Activated CD8-positive, alpha-beta T cell treated with anti-CD3 and anti-CD28 coated beads, Interleukin-2, amount 10 ng/mL, durations not matched to agents 7 days and 5 days (primary cell): Measurements from ENCODE around the gene C16orf90. TPM values are rescaled to one million over a fixed set of nuclear protein-coding genes. Genes with fewer than 3 reads are reported as not detected.
"Not testable (repeated sequence)": the region's sequence is repeated elsewhere in the genome, so short reads cannot be mapped to it uniquely, and the experiment has no call there.

Experiments used
- ATAC-seq: fragments of 150-1000 bp; cut with Tn5 transposase; one replicate; pipeline ENCODE4 v1.10.0; 2021; ENCODE audit warnings: moderate library complexity
- CTCF ChIA-PET: fragments of 350-600 bp; sonication (Branson Sonifier 250); formaldehyde crosslinking; loops from one replicate; lab custom pipeline; 2021; ENCODE audit warnings: antibody characterized with exemption; lab: Charles Lee
- POLR2A ChIA-PET: fragments of 350-600 bp; sonication (Branson Sonifier 250); formaldehyde crosslinking; loops from one replicate; lab custom pipeline; 2021; ENCODE audit warnings: antibody characterized with exemption; lab: Charles Lee
- DNase-seq: peaks from one replicate; pipeline ENCODE4 v3.0.0-alpha.2; 2020
- H3K27ac Mint-ChIP-seq: one replicate; pipeline ENCODE4 v1.8.0; 2021; ENCODE audit warnings: mild to moderate bottlenecking, mixed read lengths
- H3K27me3 Mint-ChIP-seq: one replicate; pipeline ENCODE4 v1.8.0; 2021; ENCODE audit warnings: low read depth, mixed read lengths
- H3K36me3 Mint-ChIP-seq: one replicate; pipeline ENCODE4 v1.8.0; 2021; ENCODE audit warnings: low read depth, mixed read lengths
- H3K4me1 Mint-ChIP-seq: one replicate; pipeline ENCODE4 v1.8.0; 2021; ENCODE audit warnings: low read depth, mixed read lengths
- H3K4me3 Mint-ChIP-seq: one replicate; pipeline ENCODE4 v1.8.0; 2021; ENCODE audit warnings: mild to moderate bottlenecking, mixed read lengths
- H3K9me3 Mint-ChIP-seq: one replicate; pipeline ENCODE4 v1.8.0; 2022; ENCODE audit warnings: mixed read lengths; ENCODE audit not compliant: insufficient read depth
- total RNA-seq, 2 experiments: library from RNA; stranded (reverse); gene quantifications; one replicate each; pipeline ENCODE4 v1.2.3, GENCODE V29; 2021

Gene C16orf90
- total RNA-seq, 2 experiments from 2014 or later, result not detected

DNA sequence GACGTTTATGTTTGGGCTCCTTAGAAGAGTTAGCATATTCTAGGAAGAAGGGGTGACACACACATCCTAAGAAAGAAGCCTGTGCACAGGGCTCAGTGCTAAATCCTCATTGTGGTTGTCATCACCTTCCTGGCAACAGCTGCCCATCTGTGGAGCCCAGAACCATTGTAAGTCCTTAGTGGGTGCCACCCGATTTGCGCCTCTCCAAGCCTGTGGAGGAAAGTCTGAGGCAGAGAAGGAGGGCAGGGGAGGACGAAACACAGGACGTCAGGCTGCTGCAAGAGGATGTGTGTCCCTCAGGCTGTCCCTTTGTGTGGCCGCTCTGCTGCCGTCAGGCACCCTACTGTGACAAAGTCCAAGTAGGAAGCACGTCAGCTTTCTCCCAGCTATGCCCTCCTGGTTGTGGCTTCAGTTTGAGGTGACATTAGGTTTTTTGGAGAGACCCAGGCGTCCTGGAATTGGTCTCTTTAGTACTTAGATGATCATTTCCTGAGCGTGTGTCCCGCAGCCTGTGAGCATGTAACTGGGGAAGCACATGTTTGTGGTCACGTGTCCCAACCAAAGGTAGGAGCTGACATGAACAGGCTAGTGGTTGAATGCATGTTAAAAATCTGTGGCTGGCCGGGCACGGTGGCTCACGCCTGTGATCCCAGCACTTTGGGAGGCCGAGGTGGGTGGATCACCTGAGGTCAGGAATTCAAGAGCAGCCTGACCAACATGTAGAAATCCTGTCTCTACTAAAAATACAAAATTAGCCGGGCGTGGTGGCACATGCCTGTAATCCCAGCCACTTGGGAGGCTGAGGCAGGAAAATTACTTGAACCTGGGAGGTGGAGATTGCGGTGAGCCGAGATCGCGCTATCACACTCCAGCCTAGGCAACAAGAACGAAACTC is 16.2 kb upstream of the C16orf90 start:
- Mint-ChIP-seq H3K27ac (peak overlapping the region; percentile 53), H3K4me3 (no peak overlapping the region), H3K27me3 (no peaks in the 10 kb centered on the region), H3K36me3 (peaks cover 60% of the 10 kb centered on the region), H3K9me3 (no peaks in the 10 kb centered on the region), H3K4me1 (peaks cover 43% of the 10 kb centered on the region)
- DNase-seq (no peak), ATAC-seq (no peak)
- CTCF ChIA-PET, result interaction anchor here (0.9 to 2.0 kb wide), 2 partner anchors 15 to 142 kb away, joined by 3 to 5 read pairs; no protein-coding TSS in a partner anchor
- POLR2A ChIA-PET, result no interaction called here

GRCh38 chr16:3510416-3510815 is 15.1 kb upstream of the C16orf90 start:
- ChIA-PET CTCF (interaction anchor here (0.9 to 1.3 kb wide), 2 partner anchors 9 to 143 kb away, joined by 3 to 6 read pairs; no protein-coding TSS in a partner anchor), POLR2A (interaction anchor here (1.1 kb wide), 1 partner anchor 9 kb away, joined by 4 read pairs; the partner anchor contains the start of gene CLUAP1)
- H3K27me3 Mint-ChIP-seq, result no peaks in the 10 kb centered on the region
- DNase-seq, result no peak
- no peak for ATAC-seq
- H3K9me3 Mint-ChIP-seq, result no peaks in the 10 kb centered on the region
- peak overlapping the region; percentile 53 for H3K27ac Mint-ChIP-seq
- peaks cover 65% of the 10 kb centered on the region for H3K36me3 Mint-ChIP-seq
- no peak overlapping the region for H3K4me3 Mint-ChIP-seq
- H3K4me1 Mint-ChIP-seq, result peaks cover 51% of the 10 kb centered on the region

DNA sequence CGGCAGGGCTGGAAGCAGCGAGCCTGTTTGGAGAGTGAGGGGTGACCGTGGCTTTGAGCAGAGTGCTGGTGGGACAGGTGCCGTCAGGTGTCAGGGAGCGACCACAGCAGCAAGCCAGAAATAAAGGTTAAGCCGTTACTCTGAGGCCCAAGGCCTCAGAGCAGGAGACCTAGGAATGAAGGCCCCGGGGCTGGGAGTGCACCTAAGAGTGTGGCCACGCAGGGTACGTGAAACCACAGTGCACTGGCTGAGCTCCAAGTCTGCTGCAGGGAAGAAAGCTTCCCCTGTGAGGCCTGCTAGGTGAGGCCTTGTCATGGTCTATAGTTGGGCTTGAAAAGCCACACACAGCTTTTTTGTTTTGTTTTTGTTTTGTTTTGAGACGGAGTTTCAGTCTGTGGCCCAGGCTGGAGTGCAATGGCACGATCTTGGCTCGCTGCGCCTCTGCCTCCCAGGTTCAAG is 14.2 kb upstream of the C16orf90 start:
- DNase-seq, result peak; percentile 83
- Mint-ChIP-seq H3K36me3 (peaks cover 63% of the 10 kb centered on the region), H3K27ac (peak overlapping the region; percentile 79), H3K4me1 (peaks cover 57% of the 10 kb centered on the region), H3K9me3 (no peaks in the 10 kb centered on the region), H3K4me3 (peak overlapping the region; percentile 28), H3K27me3 (no peaks in the 10 kb centered on the region)
- ChIA-PET CTCF (interaction anchor here (1.3 kb wide), 1 partner anchor 8 kb away, joined by 6 read pairs; no protein-coding TSS in a partner anchor), POLR2A (interaction anchor here (0.6 to 1.1 kb wide), 3 partner anchors 8 to 294 kb away, joined by 3 to 4 read pairs (median 3); partner anchors contain the start of gene CLUAP1)
- peak; percentile 97 for ATAC-seq

DNA sequence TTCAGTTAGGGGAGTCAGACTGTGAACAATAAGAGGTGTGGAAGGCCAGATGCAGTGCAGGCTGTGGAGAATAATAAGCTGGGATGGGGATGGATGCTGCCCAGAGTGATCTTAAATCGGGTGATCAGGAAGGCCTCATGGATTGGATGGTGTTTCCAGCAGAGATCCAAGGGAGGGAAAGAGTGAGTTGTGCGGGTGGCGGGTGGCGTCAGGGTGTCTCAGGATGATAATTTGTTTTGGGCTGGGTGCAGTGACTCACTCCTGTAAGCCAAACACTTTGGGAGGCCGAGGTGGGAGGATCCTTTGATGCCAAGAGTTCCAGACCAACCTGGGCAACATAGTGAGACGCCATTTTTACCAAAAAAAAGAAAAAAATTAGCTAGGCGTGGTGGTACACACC is 13.4 kb upstream of the C16orf90 start:
- ATAC-seq (no peak), DNase-seq (no peak)
- peak overlapping the region; percentile 22 for H3K4me3 Mint-ChIP-seq
- peak overlapping the region; percentile 79 for H3K27ac Mint-ChIP-seq
- CTCF ChIA-PET, result no interaction called here
- peaks cover 65% of the 10 kb centered on the region for H3K36me3 Mint-ChIP-seq
- H3K4me1 Mint-ChIP-seq, result peaks cover 60% of the 10 kb centered on the region
- no peaks in the 10 kb centered on the region for H3K27me3 Mint-ChIP-seq
- POLR2A ChIA-PET, result no interaction called here
- no peaks in the 10 kb centered on the region for H3K9me3 Mint-ChIP-seq

- peak overlapping the region; percentile 69 for H3K4me3 Mint-ChIP-seq
- DNase-seq, result peak; percentile 81
- peaks cover 40% of the 10 kb centered on the region for H3K36me3 Mint-ChIP-seq
- CTCF ChIA-PET, result interaction anchor here (0.6 to 0.7 kb wide), 2 partner anchors 45 to 119 kb away, joined by 3 to 5 read pairs; no protein-coding TSS in a partner anchor
- peak overlapping the region; percentile 93 for H3K27ac Mint-ChIP-seq
- peaks cover 68% of the 10 kb centered on the region for H3K4me1 Mint-ChIP-seq
- H3K9me3 Mint-ChIP-seq, result no peaks in the 10 kb centered on the region
- POLR2A ChIA-PET, result interaction anchor here (0.6 to 1.0 kb wide), 3 partner anchors 14 to 239 kb away, joined by 3 to 6 read pairs (median 4); no protein-coding TSS in a partner anchor
- no peaks in the 10 kb centered on the region for H3K27me3 Mint-ChIP-seq
- ATAC-seq, result peak; percentile 58
Measured at GRCh38 chr16:3503523-3503922, 8.2 kb upstream of the C16orf90 start.

DNA sequence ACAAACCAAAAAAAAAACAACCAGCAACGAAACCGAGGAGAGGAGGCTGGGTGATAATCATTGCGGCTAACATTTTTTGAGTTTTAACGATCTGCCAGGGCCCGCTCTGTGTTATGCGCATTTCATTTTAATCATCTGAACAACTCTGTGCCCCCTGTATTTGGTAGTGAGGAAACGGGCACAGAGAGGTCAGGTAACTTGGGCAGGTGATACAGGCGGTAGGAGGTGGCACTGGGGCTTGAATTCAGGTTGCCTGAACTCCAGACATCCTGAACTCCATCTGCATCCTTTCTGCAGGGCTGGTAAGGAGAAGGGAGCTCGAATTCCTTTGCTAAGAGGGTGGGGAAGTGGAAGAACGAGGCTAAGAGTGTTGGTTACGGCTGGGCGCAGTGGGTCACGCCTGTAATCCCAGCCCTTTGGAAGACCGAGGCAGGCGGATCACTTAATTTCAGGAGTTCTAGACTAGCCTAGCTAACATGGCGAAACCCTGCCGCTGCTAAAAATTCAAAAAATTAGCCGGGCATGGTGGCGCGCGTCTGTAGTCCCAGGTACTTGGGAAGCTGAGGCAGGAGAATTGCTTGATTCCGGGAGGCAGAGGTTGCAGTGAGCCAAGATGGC is 6.6 kb upstream of the C16orf90 start:
- peaks cover 60% of the 10 kb centered on the region for H3K4me1 Mint-ChIP-seq
- peaks cover 32% of the 10 kb centered on the region for H3K36me3 Mint-ChIP-seq
- peak overlapping the region; percentile 91 for H3K4me3 Mint-ChIP-seq
- POLR2A ChIA-PET, result interaction anchor here (1.2 to 2.2 kb wide), 2 partner anchors 8 to 219 kb away, joined by 4 to 10 read pairs; partner anchors contain the start of gene ZNF263
- no peaks in the 10 kb centered on the region for H3K27me3 Mint-ChIP-seq
- no peak for ATAC-seq
- no peak for DNase-seq
- no peaks in the 10 kb centered on the region for H3K9me3 Mint-ChIP-seq
- peak overlapping the region; percentile 48 for H3K27ac Mint-ChIP-seq
- CTCF ChIA-PET, result interaction anchor here (0.6 to 1.3 kb wide), 5 partner anchors 8 to 405 kb away, joined by 3 to 6 read pairs (median 3); no protein-coding TSS in a partner anchor

- Mint-ChIP-seq H3K4me1 (peaks cover 60% of the 10 kb centered on the region), H3K4me3 (peak overlapping the region; percentile 91), H3K27ac (peak overlapping the region; percentile 88), H3K36me3 (peaks cover 30% of the 10 kb centered on the region)
- not testable (repeated sequence) for ATAC-seq, DNase-seq, H3K27me3 Mint-ChIP-seq, H3K9me3 Mint-ChIP-seq
- POLR2A ChIA-PET, result interaction anchor here (1.1 to 2.2 kb wide), 3 partner anchors 8 to 218 kb away, joined by 4 to 10 read pairs (median 4); partner anchors contain the start of gene ZNF263
- CTCF ChIA-PET, result interaction anchor here (0.6 to 1.3 kb wide), 5 partner anchors 8 to 404 kb away, joined by 3 to 6 read pairs (median 3); no protein-coding TSS in a partner anchor
Measured at GRCh38 chr16:3501412-3501761, 6.1 kb upstream of the C16orf90 start.

GRCh38 chr16:3498988-3499387 is 3.7 kb upstream of the C16orf90 start:
- ChIA-PET POLR2A (interaction anchor here (1.6 to 2.2 kb wide), 2 partner anchors 55 to 98 kb away, joined by 5 to 7 read pairs; partner anchors contain the start of genes NAA60, ZNF174, ZNF597 and ZSCAN32), CTCF (interaction anchor here (1.2 to 1.7 kb wide), 2 partner anchors 12 to 37 kb away, joined by 3 to 6 read pairs; no protein-coding TSS in a partner anchor)
- no peaks in the 10 kb centered on the region for H3K27me3 Mint-ChIP-seq
- no peak for DNase-seq
- no peak overlapping the region for H3K4me3 Mint-ChIP-seq
- no peaks in the 10 kb centered on the region for H3K9me3 Mint-ChIP-seq
- H3K27ac Mint-ChIP-seq, result no peak overlapping the region
- no peak for ATAC-seq
- peaks cover 13% of the 10 kb centered on the region for H3K36me3 Mint-ChIP-seq
- H3K4me1 Mint-ChIP-seq, result peaks cover 41% of the 10 kb centered on the region

GRCh38 chr16:3497771-3498170 is 2.5 kb upstream of the C16orf90 start:
- H3K4me3 Mint-ChIP-seq, result no peak overlapping the region
- ATAC-seq (no peak), DNase-seq (no peak)
- CTCF ChIA-PET, result no interaction called here
- H3K27me3 Mint-ChIP-seq, result no peaks in the 10 kb centered on the region
- H3K4me1 Mint-ChIP-seq, result peaks cover 30% of the 10 kb centered on the region
- H3K27ac Mint-ChIP-seq, result no peak overlapping the region
- no peaks in the 10 kb centered on the region for H3K9me3 Mint-ChIP-seq
- POLR2A ChIA-PET, result interaction anchor here (0.6 to 0.7 kb wide), 3 partner anchors 97 to 385 kb away, joined by 3 to 4 read pairs (median 3); partner anchors contain the start of genes ZNF174 and ZSCAN32
- H3K36me3 Mint-ChIP-seq, result peaks cover 10% of the 10 kb centered on the region

- H3K4me3 Mint-ChIP-seq, result no peak overlapping the region
- ATAC-seq, result no peak
- ChIA-PET CTCF (no interaction called here), POLR2A (no interaction called here)
- peaks cover 16% of the 10 kb centered on the region for H3K4me1 Mint-ChIP-seq
- no peak for DNase-seq
- H3K27ac Mint-ChIP-seq, result no peak overlapping the region
- no peaks in the 10 kb centered on the region for H3K9me3 Mint-ChIP-seq
- H3K36me3 Mint-ChIP-seq, result peaks cover 6% of the 10 kb centered on the region
- no peaks in the 10 kb centered on the region for H3K27me3 Mint-ChIP-seq
Measured at GRCh38 chr16:3496386-3496785, 1.1 kb upstream of the C16orf90 start.

- peak; percentile 14 for ATAC-seq
- POLR2A ChIA-PET, result no interaction called here
- CTCF ChIA-PET, result no interaction called here
- no peaks in the 10 kb centered on the region for H3K9me3 Mint-ChIP-seq
- H3K27ac Mint-ChIP-seq, result no peak overlapping the region
- H3K4me1 Mint-ChIP-seq, result peaks cover under 1% of the 10 kb centered on the region
- DNase-seq, result no peak
- H3K27me3 Mint-ChIP-seq, result no peaks in the 10 kb centered on the region
- peaks cover 2% of the 10 kb centered on the region for H3K36me3 Mint-ChIP-seq
- no peak overlapping the region for H3K4me3 Mint-ChIP-seq
Measured at GRCh38 chr16:3494386-3494973, 809 bp downstream of the C16orf90 start.
